DMS153 (cell line): ENCODE results near the gene FAM241B.

Experiments
- DNase-seq: peaks from one replicate; lab custom pipeline; 2025; lab: John Stamatoyannopoulos, UW

FAM241B gene

DNA sequence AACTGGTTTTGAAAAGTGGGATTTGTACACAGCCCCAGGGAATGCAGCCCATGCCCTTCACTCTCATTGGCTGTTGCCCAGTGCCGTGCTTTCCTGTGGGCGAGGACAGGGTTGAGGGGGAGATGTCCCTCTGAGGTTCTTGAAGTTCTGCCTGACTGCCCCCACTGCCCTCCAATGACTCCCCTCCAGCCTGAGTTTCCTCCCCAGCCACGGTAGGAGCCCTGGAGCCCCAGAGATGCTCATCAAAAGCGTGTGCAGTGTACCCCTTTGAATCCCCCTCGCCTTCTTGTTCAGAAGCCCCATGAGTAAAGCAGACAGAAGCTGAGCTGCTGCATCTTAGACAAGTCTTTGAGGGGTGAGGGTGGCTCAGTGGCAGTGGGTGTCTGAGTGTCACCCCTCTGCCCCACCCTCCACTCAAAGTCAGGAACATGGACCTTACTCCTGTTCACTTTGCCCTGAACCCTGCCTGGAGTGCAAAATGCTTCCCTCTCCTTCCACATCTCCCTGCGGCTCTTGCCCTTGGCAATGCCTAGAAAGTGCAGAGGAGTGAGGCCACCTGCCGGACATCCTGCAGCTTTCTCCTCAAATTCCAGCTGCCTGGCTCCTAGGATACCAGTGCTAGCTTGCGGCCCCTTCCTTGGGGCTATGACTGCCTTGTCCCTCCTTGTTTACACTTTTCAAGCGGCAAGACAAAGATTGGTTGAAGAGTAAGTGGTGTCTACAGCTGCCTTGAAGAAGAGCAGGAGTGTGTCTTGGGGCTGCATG lies 19.9 kb downstream of the FAM241B start:
- DNase-seq: no peak

GRCh38 chr10:69650589-69651261 lies 20.7 kb downstream of the FAM241B start:
- no peak for DNase-seq

DNA sequence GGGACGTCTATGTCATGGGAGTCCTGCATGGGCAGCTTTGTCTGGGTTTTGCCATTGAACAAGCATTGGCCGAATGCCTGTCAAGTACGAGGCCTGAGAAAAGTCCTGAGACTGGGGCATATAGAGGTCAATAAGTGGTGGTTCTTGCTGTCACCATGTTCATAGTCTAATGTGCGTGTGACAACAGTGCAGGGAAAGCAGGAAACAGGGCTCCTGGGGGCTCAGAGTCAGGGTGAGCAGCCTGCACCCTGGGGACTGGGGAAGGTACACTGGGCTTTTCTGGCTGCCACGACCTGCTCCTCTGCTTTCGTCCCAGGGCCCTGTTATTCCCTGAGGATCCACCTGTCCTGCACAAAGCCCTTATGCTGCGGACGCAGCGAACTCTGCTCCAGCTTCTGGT lies 21.3 kb downstream of the FAM241B start:
- DNase-seq: no peak

DNA sequence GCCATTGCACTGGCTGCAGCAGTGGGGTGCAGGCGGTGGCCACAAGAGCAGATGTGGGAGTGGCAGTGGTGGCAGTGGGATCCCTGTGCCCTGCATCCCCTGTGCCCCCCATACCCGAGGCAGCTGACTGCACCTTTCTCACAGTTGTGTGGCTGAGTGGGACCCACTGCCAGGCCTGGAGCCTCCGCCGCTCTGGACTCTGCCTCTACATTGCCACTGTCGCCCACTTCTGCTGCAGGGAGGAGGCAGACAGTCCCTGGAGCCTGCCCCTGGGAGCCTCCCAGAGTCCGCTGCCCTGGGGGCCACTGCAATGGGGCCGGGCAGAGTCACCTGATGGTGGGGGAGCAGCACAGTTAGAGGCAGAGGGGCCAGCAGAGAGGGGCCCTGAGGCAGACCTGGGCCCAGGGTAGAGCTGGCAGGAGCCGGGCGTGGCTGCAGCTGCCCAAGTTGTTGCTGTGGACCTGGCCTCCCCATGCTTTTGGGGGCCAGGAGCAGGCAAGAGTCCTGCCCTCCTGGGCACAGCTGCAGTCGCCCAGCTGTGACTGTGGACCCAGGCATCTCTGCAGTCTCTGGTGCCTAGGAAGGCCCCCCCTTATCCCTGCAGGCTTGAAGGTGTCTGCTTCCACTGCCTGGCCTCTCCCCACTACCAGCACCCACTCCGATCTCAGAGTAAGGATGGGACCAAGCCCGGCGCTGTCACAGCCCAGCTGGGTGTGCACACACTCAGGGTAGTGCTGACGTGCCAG lies 22.2 kb downstream of the FAM241B start:
- no peak for DNase-seq

DNA sequence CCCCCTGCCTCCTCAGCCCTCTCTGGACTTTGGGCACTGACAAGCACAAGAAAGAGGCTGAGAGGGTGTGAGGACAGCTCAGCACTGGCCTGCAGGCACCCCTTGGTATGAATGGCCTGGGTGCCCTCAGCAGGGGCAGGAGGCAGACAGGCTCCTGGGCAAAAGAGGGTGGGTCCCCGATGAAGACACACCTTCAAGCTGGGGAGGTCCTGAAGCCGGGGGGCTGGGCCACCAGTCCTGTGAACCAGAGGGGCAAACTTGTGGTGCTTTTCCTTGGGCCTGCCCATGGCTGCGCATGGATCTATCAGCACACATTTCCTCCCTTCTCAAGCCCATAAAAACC lies 22.8 kb downstream of the FAM241B start:
- no peak for DNase-seq

DNA sequence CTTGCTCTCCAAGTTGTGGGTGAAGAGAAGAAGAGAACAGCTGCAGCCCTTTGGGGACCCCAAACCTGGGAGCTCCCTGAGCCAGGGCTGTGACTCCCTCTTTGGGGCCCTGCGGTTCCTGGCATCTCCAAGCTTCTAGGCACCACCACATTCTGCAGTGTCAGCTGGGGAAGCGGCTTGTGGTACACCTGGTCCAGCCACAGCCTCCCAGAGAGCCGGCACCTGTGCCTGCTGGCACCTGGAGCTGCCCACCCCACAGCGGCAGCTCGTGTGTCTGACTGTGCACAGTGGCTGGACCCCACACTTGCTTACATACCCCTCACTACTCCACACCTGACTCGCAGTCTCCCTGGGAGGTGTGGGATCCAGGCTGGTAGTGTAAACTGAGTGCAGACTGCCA lies 23.5 kb downstream of the FAM241B start:
- DNase-seq: no peak

DNA sequence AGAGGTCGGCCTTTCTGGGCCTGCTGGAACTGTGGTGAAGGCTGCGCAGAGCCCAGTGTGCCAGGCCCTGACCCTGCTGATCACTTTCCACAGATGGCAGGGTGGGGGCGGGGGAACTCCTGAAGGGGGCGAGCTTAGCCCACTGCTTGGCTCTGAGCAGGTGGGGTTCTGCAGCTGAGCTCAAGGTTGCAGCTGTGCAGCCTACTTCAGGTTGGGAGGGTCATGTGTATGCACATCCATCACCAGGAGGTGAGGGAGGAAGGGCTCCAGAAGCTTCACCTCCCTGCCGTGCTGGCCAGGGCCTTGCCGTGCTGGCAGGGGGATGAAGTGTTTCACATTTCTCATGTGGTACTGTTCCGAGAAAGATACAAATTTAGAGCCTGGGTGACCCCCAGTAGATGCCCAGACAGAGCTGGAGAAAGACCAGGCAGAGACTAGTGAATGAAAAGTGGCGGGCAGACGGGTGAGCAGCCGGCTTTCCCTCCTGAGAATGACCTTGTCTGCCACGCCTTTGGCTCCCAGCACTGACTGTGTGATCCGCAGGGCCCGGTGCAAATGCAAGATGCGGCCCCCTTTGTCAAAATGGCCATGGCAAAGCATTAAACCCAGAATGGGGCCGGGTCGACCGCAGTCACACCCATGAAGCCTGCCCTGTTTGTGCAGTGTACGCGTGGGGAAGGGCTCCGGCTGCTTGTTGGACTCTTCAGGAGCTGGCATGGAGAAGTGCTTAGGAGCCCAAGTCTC lies 25.2 kb downstream of the FAM241B start:
- DNase-seq: no peak

DNA sequence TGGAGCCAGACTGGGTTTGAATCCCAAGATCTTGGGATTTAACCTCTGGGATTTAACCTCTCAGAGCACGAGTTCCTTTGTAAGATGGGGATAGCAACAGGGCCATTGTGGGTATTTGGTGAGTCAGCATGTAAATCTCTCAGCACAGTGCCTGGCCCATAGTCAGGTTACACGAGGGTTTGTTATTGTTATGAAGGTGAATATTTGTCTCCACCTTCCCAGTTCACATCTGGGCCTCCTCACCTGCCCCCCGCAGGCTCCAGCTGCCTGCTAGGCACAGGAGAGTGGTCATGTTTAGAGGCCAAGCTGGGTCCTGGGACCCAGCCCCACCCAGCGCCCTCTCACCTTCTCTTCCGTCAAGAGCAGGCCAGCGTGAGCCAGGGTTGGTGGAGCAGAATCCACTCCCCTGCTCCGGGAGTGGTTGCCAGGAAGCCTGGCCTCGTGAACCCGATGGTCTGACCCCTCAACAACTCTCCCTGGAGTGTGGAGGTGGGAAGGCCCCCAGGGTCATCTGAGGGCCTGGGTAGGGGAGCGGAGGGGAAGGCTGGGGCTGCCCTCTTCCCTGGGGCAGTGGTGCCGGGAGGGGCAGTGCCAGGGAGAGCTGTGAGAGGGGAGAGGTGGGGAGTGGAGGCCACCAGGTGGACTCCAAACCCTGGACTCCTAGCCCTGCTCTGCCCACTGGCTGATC lies 26.0 kb downstream of the FAM241B start:
- DNase-seq: no peak

GRCh38 chr10:69656742-69657269 lies 26.8 kb downstream of the FAM241B start:
- DNase-seq: no peak

- DNase-seq: no peak
Measured at GRCh38 chr10:69657430-69657829, 27.4 kb downstream of the FAM241B start.

GRCh38 chr10:69657866-69658265 lies 27.8 kb downstream of the FAM241B start:
- DNase-seq: no peak

DNA sequence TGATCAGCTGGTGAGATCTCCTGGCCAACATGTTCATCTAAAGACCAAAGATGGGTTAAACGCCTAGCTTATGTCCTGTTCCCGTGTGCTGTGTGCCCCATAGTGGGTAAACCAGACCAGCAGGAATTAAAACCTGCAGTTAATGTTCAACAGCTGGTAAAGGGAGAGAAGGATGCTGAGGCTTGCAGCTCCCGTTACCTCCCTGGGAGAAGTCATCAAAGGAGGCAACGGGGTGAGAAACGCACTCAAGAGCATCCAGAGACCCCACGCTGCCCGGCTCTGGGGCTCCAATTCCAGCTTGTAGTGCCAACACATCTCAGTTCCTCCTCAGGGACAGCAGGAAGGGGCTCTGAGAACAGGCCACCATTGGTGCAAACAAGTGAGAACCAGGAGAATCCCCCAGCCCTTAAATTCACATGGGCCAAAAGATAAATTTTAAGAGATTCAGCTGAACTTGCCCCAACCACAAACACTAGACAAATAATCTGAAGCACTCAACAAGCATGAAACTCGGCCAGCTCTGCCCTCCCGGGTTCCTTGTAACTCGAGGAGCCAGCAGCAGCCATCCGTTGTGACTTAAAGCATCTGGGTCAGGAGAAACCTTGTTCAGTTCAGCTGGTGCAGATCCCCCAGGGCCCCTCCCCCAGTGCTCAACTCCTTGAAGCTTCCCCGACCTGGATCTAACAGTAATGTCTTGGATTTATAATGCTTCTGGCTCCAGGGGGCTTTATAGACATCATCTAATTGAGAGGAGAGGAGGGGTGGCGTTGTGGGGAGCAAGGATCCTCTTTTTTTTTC lies 29.4 kb downstream of the FAM241B start:
- DNase-seq: no peak

- DNase-seq: no peak
Measured at GRCh38 chr10:69660296-69660695, 30.2 kb downstream of the FAM241B start.

GRCh38 chr10:69661414-69662172 lies 31.5 kb downstream of the FAM241B start:
- no peak for DNase-seq

GRCh38 chr10:69662173-69662877 lies 32.3 kb downstream of the FAM241B start:
- DNase-seq: no peak

DNA sequence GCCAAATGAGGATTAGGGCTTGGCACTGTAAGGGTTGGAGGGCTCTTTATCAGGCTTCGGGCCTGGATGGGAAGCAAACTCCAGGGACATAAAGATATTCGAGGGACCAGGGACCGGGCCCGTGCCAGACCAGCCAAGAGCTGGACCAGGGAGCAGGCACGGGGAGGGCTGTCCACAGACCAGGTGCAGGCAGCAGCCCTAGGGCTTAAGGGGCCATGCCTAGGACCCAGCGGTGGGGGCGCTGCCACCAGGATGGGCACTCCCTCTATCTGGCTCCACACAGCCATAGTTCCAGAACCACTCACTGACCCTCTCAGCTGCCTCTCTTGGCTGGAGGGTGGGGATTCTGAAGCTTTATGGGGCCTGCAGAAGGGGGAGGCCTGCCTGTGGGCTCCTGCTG lies 32.9 kb downstream of the FAM241B start:
- DNase-seq: no peak

DNA sequence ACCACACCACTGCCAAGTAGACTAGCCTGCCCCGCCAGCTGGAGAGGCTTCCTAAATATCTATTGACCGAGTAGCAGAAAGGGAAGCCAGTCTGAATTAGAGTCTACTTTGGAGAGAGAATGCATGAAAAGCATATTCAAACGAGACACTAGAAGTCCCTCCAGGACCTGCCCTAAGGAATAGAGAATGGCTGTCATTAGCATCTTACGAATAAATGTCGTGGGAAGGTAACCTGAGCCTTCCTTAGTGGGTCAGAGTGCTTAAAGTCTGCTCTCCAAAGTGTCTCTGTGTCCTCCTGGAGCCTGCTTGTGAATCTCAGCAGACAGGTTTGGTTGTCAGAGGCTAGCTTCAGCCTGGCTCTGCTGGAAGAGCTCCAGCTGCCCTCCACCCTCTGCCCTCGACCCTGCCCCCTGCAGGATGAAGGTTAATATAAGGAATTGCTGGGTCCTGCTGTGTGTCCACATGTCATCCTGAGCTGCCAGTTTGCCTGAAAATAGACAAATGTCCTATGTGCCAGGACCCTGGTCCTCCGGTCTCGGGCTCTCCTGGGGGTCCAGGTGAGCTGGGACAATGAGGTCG lies 33.4 kb downstream of the FAM241B start:
- DNase-seq: no peak

DNA sequence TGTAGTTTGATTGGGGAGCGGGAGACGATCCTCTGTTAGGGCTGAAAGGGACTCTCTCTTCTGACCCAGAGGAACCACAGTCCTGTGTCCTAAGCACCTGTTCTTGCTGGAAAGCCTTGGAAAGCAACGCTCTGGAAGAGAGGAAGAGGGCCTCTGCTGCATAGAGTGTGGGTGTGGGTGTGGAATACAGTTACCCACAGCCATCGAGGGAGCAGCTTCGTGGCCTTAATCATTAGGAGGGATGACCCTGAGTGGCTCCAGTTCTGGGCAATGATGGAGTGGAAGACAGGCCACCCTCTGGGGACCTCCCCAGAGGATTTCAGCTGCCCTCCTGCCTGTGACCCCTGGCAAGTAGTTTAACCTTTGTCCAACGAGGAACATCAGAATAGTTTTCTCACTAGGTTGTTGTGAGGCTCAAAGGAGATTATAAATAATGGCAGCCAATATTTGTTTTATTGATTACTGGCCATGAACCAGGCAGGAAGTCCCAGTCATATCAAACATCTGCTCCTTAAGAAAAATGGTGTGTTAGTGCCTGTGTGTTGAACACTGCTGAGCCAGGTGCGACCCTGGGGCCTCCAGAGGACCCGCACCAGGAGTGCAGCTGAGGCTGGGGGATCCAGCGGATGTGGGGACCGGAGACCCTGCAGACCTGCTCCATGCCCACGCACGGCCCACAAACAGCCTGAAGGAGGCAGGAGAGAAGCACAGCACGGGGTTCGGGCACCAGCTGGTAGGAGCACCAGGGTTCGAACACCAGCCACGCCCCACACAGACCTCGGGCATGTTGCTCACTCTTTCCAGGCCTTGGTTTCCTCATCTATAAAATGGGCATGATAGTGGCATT lies 35.6 kb downstream of the FAM241B start:
- no peak for DNase-seq
